Measurements from ENCODE around the gene CBARP.

Gene CBARP

GRCh38 chr19:1267477-1268225 is 29.8 kb upstream of the CBARP start:
- H3K4me3 ChIP-seq (ENCODE audit: low read depth, low read length), result peak overlapping the region; percentile 34
- DNase-seq (ENCODE audit: low read depth, low spot score), result peak; percentile 40
- TF ChIP-seq CTCF (IDR thresholded peaks at IDR 0.05; ENCODE audit: low read depth, low read length), result no peak
- in situ Hi-C loops (cut with HindIII; ENCODE audit: low sequenced_read_pairs), result no loop called here

GRCh38 chr19:1266916-1267476 is 29.2 kb upstream of the CBARP start:
- in situ Hi-C loops (cut with HindIII; ENCODE audit: low sequenced_read_pairs), result no loop called here
- peak; percentile 83 for TF ChIP-seq CTCF (IDR thresholded peaks at IDR 0.05; ENCODE audit: low read depth, low read length)
- peak; percentile 42 for DNase-seq (ENCODE audit: low read depth, low spot score)
- peak overlapping the region; percentile 37 for H3K4me3 ChIP-seq (ENCODE audit: low read depth, low read length)

GRCh38 chr19:1266129-1266915 is 28.5 kb upstream of the CBARP start:
- H3K4me3 ChIP-seq (ENCODE audit: low read depth, low read length), result peak overlapping the region; percentile 37
- in situ Hi-C loops (cut with HindIII; ENCODE audit: low sequenced_read_pairs), result no loop called here
- DNase-seq (ENCODE audit: low read depth, low spot score), result peak; percentile 86
- TF ChIP-seq CTCF (IDR thresholded peaks at IDR 0.05; ENCODE audit: low read depth, low read length), result no peak

- DNase-seq (ENCODE audit: low read depth, low spot score), result peak; percentile 62
- no peak for TF ChIP-seq CTCF (IDR thresholded peaks at IDR 0.05; ENCODE audit: low read depth, low read length)
- in situ Hi-C loops (cut with HindIII; ENCODE audit: low sequenced_read_pairs), result no loop called here
- peak overlapping the region; percentile 37 for H3K4me3 ChIP-seq (ENCODE audit: low read depth, low read length)
Observed at GRCh38 chr19:1265615-1266128, 27.9 kb upstream of the CBARP start.

- no peak overlapping the region for H3K4me3 ChIP-seq (ENCODE audit: low read depth, low read length)
- peak; percentile 84 for DNase-seq (ENCODE audit: low read depth, low spot score)
- TF ChIP-seq CTCF (IDR thresholded peaks at IDR 0.05; ENCODE audit: low read depth, low read length), result no peak
- in situ Hi-C loops (cut with HindIII; ENCODE audit: low sequenced_read_pairs), result no loop called here
Observed at GRCh38 chr19:1264801-1265614, 27.2 kb upstream of the CBARP start.

GRCh38 chr19:1263188-1263587 is 25.4 kb upstream of the CBARP start:
- in situ Hi-C loops (cut with HindIII; ENCODE audit: low sequenced_read_pairs), result no loop called here
- DNase-seq (ENCODE audit: low read depth, low spot score), result no peak
- no peak overlapping the region for H3K4me3 ChIP-seq (ENCODE audit: low read depth, low read length)
- no peak for TF ChIP-seq CTCF (IDR thresholded peaks at IDR 0.05; ENCODE audit: low read depth, low read length)
